Measurements from ENCODE around the gene PCARE. TPM values are rescaled to one million over a fixed set of nuclear protein-coding genes. Genes with fewer than 3 reads are reported as not detected.

Gene PCARE
- total and polyA plus RNA-seq, 2 of the 8 experiments (the other 6 are each of a cell fraction or from before 2014, with no cell fraction given), result not detected

DNA sequence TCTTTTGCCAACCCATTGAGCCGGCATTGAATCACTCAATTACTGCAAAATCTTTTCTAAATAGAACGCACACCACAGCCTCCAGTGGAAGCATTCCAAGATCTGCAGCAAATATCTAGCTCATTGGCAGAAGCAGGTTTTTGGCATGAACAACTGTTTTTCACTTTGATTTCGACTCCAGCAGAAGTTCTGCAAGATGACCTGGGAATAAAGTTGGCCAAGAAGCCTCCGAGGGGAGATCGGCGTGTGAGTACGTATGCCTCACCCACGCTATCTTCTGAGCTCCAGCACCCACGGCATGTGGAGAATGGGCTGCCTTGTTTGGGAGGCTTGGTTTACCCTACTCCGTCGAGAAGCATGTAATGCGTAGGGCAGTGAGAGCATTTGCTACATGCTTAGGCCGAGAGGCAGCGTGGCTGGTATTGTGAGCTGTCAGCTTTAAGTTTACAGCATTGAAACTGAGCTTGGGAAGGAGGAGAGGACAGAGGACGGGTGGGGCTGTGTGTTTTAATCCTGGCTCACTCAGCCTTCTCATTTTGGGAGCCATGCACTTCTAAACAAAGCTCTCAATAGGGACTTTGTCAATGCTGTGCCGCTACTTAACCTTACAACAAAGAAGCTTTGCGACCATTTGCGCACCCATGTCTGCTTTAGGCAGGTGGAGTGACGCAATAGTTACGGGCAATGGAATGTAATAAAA is 10.5 kb downstream of the PCARE start:
- Histone ChIP-seq H4K20me1 (replicated peaks in 1 of 2; ENCODE audit: control insufficient read depth in 1 of 2, insufficient read depth in 2 of 2, low read length in 2 of 2) (no peaks in the 10 kb centered on the region), H4K8ac (ENCODE audit: extremely low read depth, insufficient read depth, low read length) (peak overlapping the region; percentile 46; the same call in 1 of the 2 replicates), H3K56ac (replicated peaks; ENCODE audit: insufficient read length, low read depth, low read length) (no peak overlapping the region), H4K5ac (ENCODE audit: insufficient read length, low read depth, low read length) (no peak overlapping the region), H2BK20ac (ENCODE audit: low read length) (no peak overlapping the region; the same call in 1 of the 2 replicates), H3K79me1 (ENCODE audit: low read depth, low read length) (no peaks in the 10 kb centered on the region), H3K9ac (replicated peaks in 1 of 4; ENCODE audit: extremely low read depth in 1 of 4, low read depth in 3 of 4, low read length in 3 of 4) (no peak overlapping the region), H2BK12ac (ENCODE audit: low read depth, low read length) (0 out of 2 replicates have a peak overlapping the region, but pooled peaks have one; percentile 53), H2AK5ac (ENCODE audit: low read depth, low read length) (no peak overlapping the region), H2BK5ac (ENCODE audit: low read depth, low read length) (no peak overlapping the region), H3K79me2 (ENCODE audit: control insufficient read depth in 1 of 2, insufficient read depth in 2 of 2, low read length in 2 of 2) (no peaks in the 10 kb centered on the region), H2AFZ (ENCODE audit: low read length) (no peak overlapping the region), H3K23me2 (ENCODE audit: low read depth, low read length) (no peaks in the 10 kb centered on the region), H2BK15ac (ENCODE audit: low read length) (no peak overlapping the region), H3K27ac (ENCODE audit: low read depth, low read length) (no peak overlapping the region; the same call in 1 of the 2 replicates), H3K4me1 (replicated peaks in 1 of 4; ENCODE audit: control insufficient read depth in 3 of 4, insufficient read depth in 4 of 4, low read length in 3 of 4) (peaks cover 1 to 13% (median 5%) of the 10 kb centered on the region in 4 experiments), H2BK120ac (replicated peaks; ENCODE audit: low read depth, low read length) (no peak overlapping the region), H3K18ac (ENCODE audit: extremely low read depth, low read length) (no peak overlapping the region), H3K27me3 (replicated peaks in 1 of 4; ENCODE audit: control insufficient read depth in 3 of 4, extremely low read depth in 1 of 4, insufficient read depth in 3 of 4, low read length in 3 of 4) (no peaks in the 10 kb centered on the region), H3K4ac (replicated peaks; ENCODE audit: insufficient read length, low read depth, low read length) (no peak overlapping the region), H3K4me2 (ENCODE audit: insufficient read depth in 1 of 2, low read depth in 2 of 2, low read length in 2 of 2) (no peak overlapping the region), H3K14ac (ENCODE audit: insufficient read length) (no peak overlapping the region), H3K9me3 (ENCODE audit: insufficient read depth in 2 of 2, low read depth in 1 of 2, low read length in 1 of 2) (no peaks in the 10 kb centered on the region), H4K91ac (replicated peaks; ENCODE audit: insufficient read length, low read length) (peak overlapping the region; percentile 29), H3K4me3 (ENCODE audit: extremely low read depth in 1 of 4, insufficient read depth in 2 of 4, low read depth in 3 of 4, low read length in 4 of 4) (no peak overlapping the region), H3K36me3 (ENCODE audit: control insufficient read depth in 2 of 4, insufficient read depth in 4 of 4, low read length in 3 of 4) (no peaks in the 10 kb centered on the region), H3K23ac (ENCODE audit: insufficient read length) (no peak overlapping the region)
- CTCF ChIA-PET (ENCODE audit: partially characterized antibody), result interaction anchor here (0.7 to 1.4 kb wide), 4 partner anchors 10 to 138 kb away, joined by 3 to 5 read pairs (median 4); no protein-coding TSS in a partner anchor
- no peak for FAIRE-seq
- 94% methylated on average over 18 of the region's 20 CpGs; no CpG with 5 or more reads in 1 of the 2 experiments for WGBS, 2 experiments (ENCODE audit: extremely low coverage in 1 of 2, insufficient coverage in 1 of 2, insufficient read length in 1 of 2, insufficient replicate concordance in 2 of 2, low coverage in 1 of 2, low lambda C conversion rate in 2 of 2, missing lambda C conversion rate in 1 of 2)
- TF ChIP-seq TBP (IDR thresholded peaks at IDR 0.05; ENCODE audit: low read depth, low read length) (no peak), POLR2A (IDR thresholded peaks at IDR 0.05; ENCODE audit: control extremely low read depth in 1 of 2, low read depth in 2 of 2, low read length in 2 of 2) (no peak), CTBP2 (IDR thresholded peaks at IDR 0.05; ENCODE audit: borderline replicate concordance, insufficient read depth, insufficient read length, low read length) (no peak), CEBPB (IDR thresholded peaks at IDR 0.05; ENCODE audit: low read depth, low read length) (peak; percentile 89), TAF1 (IDR thresholded peaks at IDR 0.05; ENCODE audit: low read depth, low read length) (no peak)
- POLR2A ChIA-PET (ENCODE audit: partially characterized antibody), result no interaction called here
- DNase-seq (ENCODE audit: low read depth in 1 of 2, low spot score in 2 of 2), result no peak

Measured in H1 (cell line).